Measurements from ENCODE around the gene PFN3.
A peak's percentile ranks its signal among the peaks of the same experiment; 100 is the strongest.
"Not testable (repeated sequence)": the region's sequence is repeated elsewhere in the genome, so short reads cannot be mapped to it uniquely, and the experiment has no call there.

Gene PFN3

GRCh38 chr5:177421062-177421798 lies 20.8 kb upstream of the PFN3 start:
- DNase-seq: no peak

- DNase-seq: not testable (repeated sequence)
Measured at GRCh38 chr5:177420472-177420871, 20.0 kb upstream of the PFN3 start.

GRCh38 chr5:177419046-177419445 lies 18.6 kb upstream of the PFN3 start:
- DNase-seq: no peak

- DNase-seq: not testable (repeated sequence)
Measured at GRCh38 chr5:177417081-177417480, 16.6 kb upstream of the PFN3 start.

GRCh38 chr5:177414481-177414880 lies 14.0 kb upstream of the PFN3 start:
- DNase-seq: no peak

GRCh38 chr5:177412603-177413233 lies 12.3 kb upstream of the PFN3 start:
- DNase-seq: no peak

GRCh38 chr5:177410575-177410974 lies 10.1 kb upstream of the PFN3 start:
- no peak for DNase-seq

- DNase-seq: no peak
Measured at GRCh38 chr5:177409043-177409801, 8.8 kb upstream of the PFN3 start, which contains the start of gene F12. Gene F12 (minus strand): TSS chr5:177409564. CDS start chr5:177409527, 37 bp downstream.

- DNase-seq: no peak
Measured at GRCh38 chr5:177405805-177406204, 5.3 kb upstream of the PFN3 start.

- no peak for DNase-seq
Measured at GRCh38 chr5:177405312-177405711, 4.9 kb upstream of the PFN3 start.

GRCh38 chr5:177404641-177405179 lies 4.2 kb upstream of the PFN3 start:
- DNase-seq: no peak

GRCh38 chr5:177403792-177404640 lies 3.6 kb upstream of the PFN3 start:
- DNase-seq: no peak

GRCh38 chr5:177403102-177403791 lies 2.8 kb upstream of the PFN3 start:
- DNase-seq: no peak

GRCh38 chr5:177402271-177403043 lies 2.0 kb upstream of the PFN3 start:
- DNase-seq: peak; percentile 77

- no peak for DNase-seq
Measured at GRCh38 chr5:177397875-177398390, 2.5 kb downstream of the PFN3 start.

- DNase-seq: no peak
Measured at GRCh38 chr5:177396807-177397206, 3.7 kb downstream of the PFN3 start.

- DNase-seq: no peak
Measured at GRCh38 chr5:177396078-177396477, 4.4 kb downstream of the PFN3 start.

GRCh38 chr5:177393990-177394389 lies 6.5 kb downstream of the PFN3 start:
- DNase-seq: no peak

GRCh38 chr5:177393206-177393765 lies 7.2 kb downstream of the PFN3 start:
- DNase-seq: no peak

- DNase-seq: no peak
Measured at GRCh38 chr5:177392765-177393164, 7.7 kb downstream of the PFN3 start.

Data from NCI-H187 treated with DMSO at 0.1 percent for 48 hours (cell line).